ENCODE measurements around the gene ATP2A3. TPM values are rescaled to one million over a fixed set of nuclear protein-coding genes. Genes with fewer than 3 reads are reported as not detected.

The ATP2A3 gene
- total RNA-seq, 4 donors from 2014 or later, result 0.89 to 1.4 (median 0.98) TPM

- Histone ChIP-seq H3K4me1 (peaks cover 7 to 13% of the 10 kb centered on the region in 2 donors), H3K9me3 (no peaks in the 10 kb centered on the region), H3K27ac (no peak overlapping the region), H3K36me3 (no peaks in the 10 kb centered on the region), H3K27me3 (no peaks in the 10 kb centered on the region), H3K4me3 (no peak overlapping the region)
- DNase-seq (no peak), ATAC-seq (no peak)
- in situ Hi-C loops (cut with MboI; ENCODE audit: low sequenced_read_pairs in 4 of 4), result no loop called here
- TF ChIP-seq, protein P1, sequence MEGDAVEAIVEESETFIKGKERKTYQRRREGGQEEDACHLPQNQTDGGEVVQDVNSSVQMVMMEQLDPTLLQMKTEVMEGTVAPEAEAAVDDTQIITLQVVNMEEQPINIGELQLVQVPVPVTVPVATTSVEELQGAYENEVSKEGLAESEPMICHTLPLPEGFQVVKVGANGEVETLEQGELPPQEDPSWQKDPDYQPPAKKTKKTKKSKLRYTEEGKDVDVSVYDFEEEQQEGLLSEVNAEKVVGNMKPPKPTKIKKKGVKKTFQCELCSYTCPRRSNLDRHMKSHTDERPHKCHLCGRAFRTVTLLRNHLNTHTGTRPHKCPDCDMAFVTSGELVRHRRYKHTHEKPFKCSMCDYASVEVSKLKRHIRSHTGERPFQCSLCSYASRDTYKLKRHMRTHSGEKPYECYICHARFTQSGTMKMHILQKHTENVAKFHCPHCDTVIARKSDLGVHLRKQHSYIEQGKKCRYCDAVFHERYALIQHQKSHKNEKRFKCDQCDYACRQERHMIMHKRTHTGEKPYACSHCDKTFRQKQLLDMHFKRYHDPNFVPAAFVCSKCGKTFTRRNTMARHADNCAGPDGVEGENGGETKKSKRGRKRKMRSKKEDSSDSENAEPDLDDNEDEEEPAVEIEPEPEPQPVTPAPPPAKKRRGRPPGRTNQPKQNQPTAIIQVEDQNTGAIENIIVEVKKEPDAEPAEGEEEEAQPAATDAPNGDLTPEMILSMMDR (IDR thresholded peaks at IDR 0.05 in 4 of 5, conservative IDR thresholded peaks at IDR 0.05 in 1 of 5), result no peak
- TF ChIP-seq POLR2A (IDR thresholded peaks at IDR 0.05), result no peak
- intact Hi-C loops (cut with DNase I; ENCODE audit: low total_unique reads), result no loop called here
Measured at GRCh38 chr17:3974138-3974687, 10.0 kb upstream of the ATP2A3 start.

- H3K4me3 ChIP-seq, result no peak overlapping the region
- ATAC-seq (no peak), DNase-seq (no peak)
- no peak overlapping the region for H3K27ac ChIP-seq
- H3K27me3 ChIP-seq, result no peaks in the 10 kb centered on the region
- in situ Hi-C loops (cut with MboI; ENCODE audit: low sequenced_read_pairs in 4 of 4), result no loop called here
- no peaks in the 10 kb centered on the region for H3K9me3 ChIP-seq
- intact Hi-C loops (cut with DNase I; ENCODE audit: low total_unique reads), result no loop called here
- no peak for TF ChIP-seq POLR2A (IDR thresholded peaks at IDR 0.05)
- TF ChIP-seq, protein P1 (IDR thresholded peaks at IDR 0.05 in 4 of 5, conservative IDR thresholded peaks at IDR 0.05 in 1 of 5), result no peak
- peaks cover 7 to 13% of the 10 kb centered on the region in 2 donors for H3K4me1 ChIP-seq
- no peaks in the 10 kb centered on the region for H3K36me3 ChIP-seq
Measured at GRCh38 chr17:3973495-3974137, 9.4 kb upstream of the ATP2A3 start.

DNA sequence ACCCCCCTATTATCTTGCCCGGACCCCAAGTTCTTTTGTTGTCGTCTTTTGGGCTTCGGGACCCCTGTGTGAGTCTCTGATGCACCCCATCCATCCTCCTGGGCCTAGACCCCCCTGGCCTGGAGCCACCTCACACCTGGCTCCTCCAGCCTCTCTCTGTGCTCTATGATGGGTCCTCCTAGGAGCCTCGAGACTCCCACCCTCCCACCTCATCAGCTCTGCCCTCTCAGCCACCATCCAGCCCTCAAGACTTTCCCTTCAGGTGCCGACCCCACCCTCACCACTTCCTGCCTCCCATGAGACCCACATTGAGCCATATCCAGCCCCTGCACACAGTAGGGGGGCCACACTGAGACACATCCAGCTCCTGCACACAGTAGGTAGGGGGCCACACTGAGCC lies 8.7 kb upstream of the ATP2A3 start:
- in situ Hi-C loops (cut with MboI; ENCODE audit: low sequenced_read_pairs in 4 of 4), result no loop called here
- DNase-seq, result no peak

DNA sequence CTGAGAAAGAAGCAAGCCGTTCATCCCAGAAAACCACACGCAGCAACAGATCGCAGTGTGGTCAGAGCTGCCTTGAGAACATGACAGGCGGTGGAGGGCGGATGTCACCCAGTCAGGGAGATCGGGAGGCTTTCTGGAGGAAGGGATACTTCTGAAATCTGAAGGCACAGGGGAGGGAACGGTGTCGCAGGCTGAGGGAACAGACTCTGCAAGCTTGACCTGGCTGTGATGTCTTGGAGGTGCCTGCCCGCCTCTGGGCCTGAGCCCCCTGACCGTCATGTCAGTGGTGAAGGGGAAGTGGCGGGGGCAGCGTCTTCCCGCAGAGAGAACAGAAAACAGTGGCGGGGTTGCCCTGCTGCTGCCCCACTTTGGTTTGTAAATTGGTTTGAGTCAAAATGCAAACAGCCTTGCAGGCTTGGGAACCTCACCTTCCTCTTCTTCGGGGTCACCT lies 8.1 kb upstream of the ATP2A3 start:
- Histone ChIP-seq H3K36me3 (no peaks in the 10 kb centered on the region), H3K9me3 (no peaks in the 10 kb centered on the region), H3K4me1 (peaks cover 7 to 13% of the 10 kb centered on the region in 2 donors), H3K27ac (no peak overlapping the region), H3K27me3 (no peaks in the 10 kb centered on the region), H3K4me3 (no peak overlapping the region)
- intact Hi-C loops (cut with DNase I; ENCODE audit: low total_unique reads), result no loop called here
- in situ Hi-C loops (cut with MboI; ENCODE audit: low sequenced_read_pairs in 4 of 4), result no loop called here
- no peak for DNase-seq
- no peak for ATAC-seq
- TF ChIP-seq, protein P1 (IDR thresholded peaks at IDR 0.05 in 4 of 5, conservative IDR thresholded peaks at IDR 0.05 in 1 of 5), result no peak
- no peak for TF ChIP-seq POLR2A (IDR thresholded peaks at IDR 0.05)

More for the DNA sequence above, 8.7 kb upstream of the ATP2A3 start:
- Histone ChIP-seq H3K36me3 (no peaks in the 10 kb centered on the region), H3K4me3 (no peak overlapping the region), H3K27me3 (no peaks in the 10 kb centered on the region), H3K27ac (no peak overlapping the region), H3K4me1 (peaks cover 7 to 13% of the 10 kb centered on the region in 2 donors), H3K9me3 (no peaks in the 10 kb centered on the region)
- no peak for ATAC-seq
- no peak for TF ChIP-seq POLR2A (IDR thresholded peaks at IDR 0.05)
- TF ChIP-seq, protein P1 (IDR thresholded peaks at IDR 0.05 in 4 of 5, conservative IDR thresholded peaks at IDR 0.05 in 1 of 5), result no peak
- intact Hi-C loops (cut with DNase I; ENCODE audit: low total_unique reads), result no loop called here

All from gastrocnemius medialis (tissue), 4 donors.